T-helper 1 cell treated with Interleukin-12 subunit alpha and Interleukin-12 subunit beta and Interleukin-4 antibody, amounts not matched to agents 30 ng/mL and 1 ng/mL, for 36 hours (primary cell): ENCODE results near the gene SLC26A9. TPM values are rescaled to one million over a fixed set of nuclear protein-coding genes. Genes with fewer than 3 reads are reported as not detected.
"Not testable (repeated sequence)": the region's sequence is repeated elsewhere in the genome, so short reads cannot be mapped to it uniquely, and the experiment has no call there.

Source experiments
- intact Hi-C: fragments of 100-400 bp; cut with micrococcal nuclease; formaldehyde crosslinking; loops from one replicate; pipeline ENCODE4 v1.15.1; 2024
- total RNA-seq: library from RNA; stranded (reverse); gene quantifications from 2 replicates; pipeline ENCODE4 v1.2.3, GENCODE V29; 2022

SLC26A9 gene
- total RNA-seq, 1 donor from 2014 or later, result not detected

- intact Hi-C loops, result no loop called here
Observed at GRCh38 chr1:205896351-205896750, 46.9 kb downstream of the SLC26A9 start.

DNA sequence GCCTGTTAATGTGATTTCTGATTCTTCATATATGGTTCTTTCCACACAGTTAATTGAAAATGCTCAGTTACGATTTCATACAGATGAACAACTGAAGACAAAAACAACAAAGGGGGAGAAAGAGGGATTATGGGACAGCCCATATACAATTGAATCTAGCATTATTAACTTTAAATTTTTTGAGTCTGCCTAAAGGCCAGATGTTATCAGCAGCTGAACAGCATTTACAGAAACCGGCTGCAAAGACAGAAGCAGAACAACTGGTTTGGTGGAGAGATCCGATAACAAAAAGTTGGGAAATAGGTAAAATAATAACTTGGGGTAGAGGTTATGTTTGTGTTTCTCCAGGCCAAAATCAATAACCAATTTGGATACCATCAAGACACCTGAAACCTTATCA lies 49.1 kb downstream of the SLC26A9 start:
- intact Hi-C loops, result not testable (repeated sequence)

DNA sequence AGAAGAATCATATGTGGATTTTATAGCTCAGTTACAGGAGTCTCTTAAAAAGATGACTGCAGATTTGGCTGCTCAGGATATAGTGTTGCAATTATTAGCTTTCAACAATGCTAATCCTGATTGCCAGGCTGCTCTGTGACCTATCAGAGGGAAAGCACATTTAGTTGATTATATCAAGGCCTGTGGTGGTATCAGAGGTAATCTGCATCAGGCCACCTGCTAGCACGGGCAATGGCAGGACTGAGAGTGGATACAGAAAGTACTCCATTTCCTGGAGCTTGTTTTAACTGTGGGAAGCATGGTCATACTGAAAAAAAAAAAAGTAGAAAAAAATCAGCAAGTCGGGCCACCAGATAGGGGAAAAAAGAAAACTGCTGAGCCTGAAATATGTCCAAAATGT lies 51.1 kb downstream of the SLC26A9 start:
- intact Hi-C loops, result not testable (repeated sequence)

DNA sequence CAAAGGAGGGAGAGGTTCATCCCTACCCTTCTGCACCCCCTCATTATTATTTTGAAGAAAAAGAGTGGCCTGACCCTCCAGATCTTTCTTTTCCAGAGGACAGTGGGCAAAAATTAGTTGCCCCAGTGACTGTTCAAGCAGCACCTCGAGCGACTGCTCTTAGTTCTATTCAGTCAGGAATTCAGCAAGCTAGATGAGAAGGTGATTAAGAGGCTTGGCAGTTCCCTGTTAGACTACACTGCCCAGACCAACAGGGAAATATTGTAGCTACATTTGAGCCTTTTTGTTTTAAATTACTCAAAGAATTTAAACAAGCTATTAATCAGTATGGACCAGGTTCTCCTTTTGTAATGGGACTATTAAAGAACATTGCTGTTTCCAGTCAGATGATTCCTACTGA lies 51.8 kb downstream of the SLC26A9 start:
- intact Hi-C loops, result not testable (repeated sequence)

DNA sequence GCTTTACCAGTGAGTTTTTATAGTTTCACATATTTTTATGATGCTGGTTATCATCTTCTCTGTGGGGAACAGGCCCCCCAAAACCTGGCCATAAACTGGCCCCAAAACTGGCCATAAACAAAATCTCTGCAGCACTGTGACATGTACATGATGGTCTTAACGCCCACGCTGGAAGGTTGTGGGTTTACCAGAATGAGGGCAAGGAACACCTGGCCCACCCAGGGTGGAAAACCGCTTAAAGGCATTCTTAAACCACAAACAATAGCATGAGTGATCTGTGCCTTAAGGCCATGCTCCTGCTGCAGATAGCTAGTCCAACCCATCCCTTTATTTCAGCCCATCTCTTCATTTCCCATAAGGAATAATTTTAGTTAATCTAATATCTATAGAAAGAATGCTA lies 52.6 kb downstream of the SLC26A9 start:
- intact Hi-C loops, result not testable (repeated sequence)

GRCh38 chr1:205889706-205890105 lies 53.5 kb downstream of the SLC26A9 start:
- intact Hi-C loops, result not testable (repeated sequence)

DNA sequence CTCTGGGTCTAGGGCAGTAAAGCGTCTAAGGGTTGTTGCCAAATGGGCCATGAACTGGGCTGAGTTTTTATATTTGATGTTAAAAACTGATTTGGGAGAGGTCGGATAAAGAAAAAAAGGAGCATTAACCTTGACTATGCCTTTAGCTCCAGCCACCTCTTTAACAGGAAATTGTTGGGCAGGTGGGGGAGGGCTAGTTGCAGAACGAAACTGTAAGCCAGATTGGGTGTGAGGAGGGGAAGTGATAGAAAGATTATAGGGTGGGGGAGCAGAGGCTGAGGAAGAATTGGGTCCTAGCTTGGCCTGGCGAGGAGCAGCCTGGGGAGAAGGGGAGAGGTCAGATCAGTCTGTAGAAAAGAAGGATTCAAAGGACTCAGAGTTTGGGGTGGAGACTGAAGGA lies 54.2 kb downstream of the SLC26A9 start:
- intact Hi-C loops, result not testable (repeated sequence)

- intact Hi-C loops, result no loop called here
Observed at GRCh38 chr1:205883792-205884191, 59.5 kb downstream of the SLC26A9 start.

GRCh38 chr1:205880923-205881322 lies 62.3 kb downstream of the SLC26A9 start:
- intact Hi-C loops, result no loop called here

DNA sequence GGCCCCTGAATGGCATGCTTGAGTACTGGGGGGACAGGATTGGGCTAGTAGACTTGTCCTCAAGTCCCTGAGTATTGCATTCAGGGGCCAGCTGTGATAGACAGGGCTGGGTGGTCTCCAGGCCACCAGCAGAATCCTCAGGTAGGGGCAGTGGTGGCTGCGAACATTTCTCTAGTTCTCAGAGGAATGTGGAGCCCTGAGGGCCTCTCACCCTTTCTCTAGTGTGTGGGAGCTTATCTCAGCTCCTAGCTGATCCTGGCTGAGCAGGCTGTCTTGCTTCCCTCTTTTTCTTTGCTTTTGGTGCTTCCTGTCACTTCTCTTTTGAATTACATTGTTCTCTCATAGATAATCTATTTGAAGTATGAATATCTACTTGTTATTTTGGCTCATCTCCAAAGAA lies 63.3 kb downstream of the SLC26A9 start:
- intact Hi-C loops, result no loop called here

DNA sequence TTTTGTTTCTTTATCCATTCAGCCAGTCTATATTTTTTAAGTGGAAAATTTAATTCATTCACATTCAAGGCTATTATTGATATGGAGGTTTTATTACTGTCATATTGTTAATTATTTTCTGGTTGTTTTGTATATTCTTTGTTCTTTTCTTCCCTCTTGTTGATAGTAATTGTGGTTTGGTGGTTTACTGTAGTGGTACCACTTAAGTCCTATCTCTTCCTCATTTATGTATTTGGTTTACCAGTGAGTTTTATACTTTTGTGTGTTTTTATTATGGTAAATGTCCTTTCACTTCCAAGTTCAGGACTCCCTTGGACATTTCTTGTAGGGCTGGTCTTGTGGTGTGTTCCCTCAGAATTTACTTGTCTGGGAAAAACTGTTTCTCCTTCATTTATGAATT lies 65.2 kb downstream of the SLC26A9 start:
- intact Hi-C loops, result no loop called here

GRCh38 chr1:205873148-205873547 lies 70.1 kb downstream of the SLC26A9 start:
- intact Hi-C loops, result not testable (repeated sequence)

- intact Hi-C loops, result no loop called here
Observed at GRCh38 chr1:205870236-205870635, 73.0 kb downstream of the SLC26A9 start.

Other genes with a start within 250 kb of the SLC26A9 start
- gene NUCKS1, start 193.3 kb downstream of the SLC26A9 start, total RNA-seq, result 135 and 148 TPM in 2 replicates
- gene RAB29, start 168.0 kb downstream of the SLC26A9 start, total RNA-seq, result 78.4 and 86.3 TPM in 2 replicates
- gene SLC41A1, start 130.3 kb downstream of the SLC26A9 start, total RNA-seq, result 19.8 and 19.9 TPM in 2 replicates
- 0.34 and 0.78 TPM in 2 replicates for gene PM20D1, start 93.3 kb downstream of the SLC26A9 start, total RNA-seq
- gene RAB7B, start 59.9 kb upstream of the SLC26A9 start, total RNA-seq, result not detected in 2 replicates
- not detected in 2 replicates for gene CTSE, start 80.4 kb upstream of the SLC26A9 start, total RNA-seq
- not detected in 2 replicates for gene RHEX, start 109.7 kb upstream of the SLC26A9 start, total RNA-seq
- gene AVPR1B, start 173.9 kb upstream of the SLC26A9 start, total RNA-seq, result not detected in 2 replicates